HT-29 (cell line): ENCODE measurements around the gene PTAR1. TPM values are rescaled to one million over a fixed set of nuclear protein-coding genes. Genes with fewer than 3 reads are reported as not detected.
"Not testable (repeated sequence)": the region's sequence is repeated elsewhere in the genome, so short reads cannot be mapped to it uniquely, and the experiment has no call there.

ENCODE experiments used
- DNase-seq: peaks from one replicate; pipeline ENCODE4 v3.0.0-alpha.2; 2015; ENCODE audit warnings: low spot score
- total RNA-seq: library from RNA; depleted of rRNA; stranded (reverse); fragments of >200 nt; shearing (Covaris generic); gene quantifications from 2 replicates; pipeline ENCODE4 v1.2.3, GENCODE V29; 2014; rRNA removed

Gene PTAR1
- 19.5 and 32.2 TPM in 2 replicates for total RNA-seq

GRCh38 chr9:69759421-69760277 is at the start of gene PTAR1:
Gene PTAR1 (minus strand): TSS chr9:69760011. CDS start chr9:69759938, 73 bp downstream.
- DNase-seq, result peak; percentile 92

GRCh38 chr9:69809304-69809863 is 49.6 kb upstream of the PTAR1 start:
- no peak for DNase-seq

- DNase-seq, result peak; percentile 59
These were observed 46.8 kb upstream of the PTAR1 start for GRCh38 chr9:69806627-69807026.

GRCh38 chr9:69805962-69806515 is 46.2 kb upstream of the PTAR1 start:
- DNase-seq, result no peak

DNA sequence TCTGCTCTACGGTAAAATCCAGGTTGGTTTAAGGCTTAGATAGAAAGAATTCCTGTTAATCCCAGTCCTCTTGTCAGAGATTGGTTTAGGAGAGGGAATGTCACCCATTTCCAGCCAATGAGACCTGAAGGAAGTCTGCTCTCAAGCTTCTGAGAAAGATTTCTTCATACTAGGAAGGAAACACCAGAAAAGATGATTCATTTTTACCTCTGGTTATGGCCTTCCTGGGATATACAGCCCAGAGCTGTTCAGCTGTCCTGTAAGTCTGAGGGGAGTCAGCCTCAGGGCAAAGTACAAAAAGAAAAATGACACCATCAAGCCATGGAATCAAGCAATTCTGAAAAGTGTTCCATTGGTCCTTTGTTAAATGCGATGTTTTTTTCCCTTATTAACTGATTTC is 42.2 kb upstream of the PTAR1 start:
- peak; percentile 34 for DNase-seq

- not testable (repeated sequence) for DNase-seq
These were observed 40.2 kb upstream of the PTAR1 start for GRCh38 chr9:69800027-69800426.

DNA sequence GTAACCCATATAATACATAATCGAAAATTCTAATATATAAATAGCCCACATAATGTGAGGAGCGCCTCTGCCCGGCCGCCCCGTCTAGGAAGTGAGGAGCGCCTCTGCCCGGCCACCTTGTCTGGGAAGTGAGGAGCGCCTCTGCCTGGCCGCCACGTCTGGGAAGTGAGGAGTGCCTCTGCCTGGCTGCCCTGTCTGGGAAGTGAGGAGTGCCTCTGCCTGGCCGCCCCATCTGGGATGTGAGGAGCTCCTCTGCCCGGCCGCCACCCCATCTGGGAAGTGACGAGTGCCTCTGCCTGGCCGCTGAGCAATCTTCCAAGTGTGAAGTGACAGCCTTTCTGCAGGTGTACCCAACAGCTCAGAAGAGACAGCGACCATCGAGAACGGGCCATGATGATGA is 39.7 kb upstream of the PTAR1 start:
- not testable (repeated sequence) for DNase-seq

DNA sequence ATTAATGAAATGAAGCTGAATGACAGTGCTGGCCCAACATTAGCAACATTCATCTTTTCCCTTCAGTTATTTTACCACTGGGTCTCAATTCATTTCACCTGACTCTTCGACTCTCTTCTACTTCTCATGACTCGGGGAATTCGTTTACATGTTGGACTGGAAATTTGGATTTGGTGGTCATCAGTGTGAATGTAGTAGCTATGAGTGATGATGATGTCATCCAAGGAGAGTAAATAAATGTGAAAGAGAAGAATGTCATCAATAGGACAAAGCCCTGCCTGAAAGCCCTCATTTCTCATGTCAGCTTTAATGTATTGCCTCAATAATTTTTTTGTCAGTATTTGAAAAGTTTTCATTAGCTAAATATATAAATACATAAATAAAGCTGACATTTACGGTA is 38.9 kb upstream of the PTAR1 start:
- no peak for DNase-seq

GRCh38 chr9:69797675-69798074 is 37.9 kb upstream of the PTAR1 start:
- DNase-seq, result no peak

GRCh38 chr9:69794356-69794755 is 34.5 kb upstream of the PTAR1 start:
- no peak for DNase-seq

- peak; percentile 39 for DNase-seq
These were observed 25.9 kb upstream of the PTAR1 start for GRCh38 chr9:69785757-69786156.

GRCh38 chr9:69773258-69773657 is 13.4 kb upstream of the PTAR1 start:
- DNase-seq, result no peak

- DNase-seq, result no peak
These were observed 12.1 kb upstream of the PTAR1 start for GRCh38 chr9:69771775-69772418.

- no peak for DNase-seq
These were observed 8.9 kb upstream of the PTAR1 start for GRCh38 chr9:69768716-69769115.

DNA sequence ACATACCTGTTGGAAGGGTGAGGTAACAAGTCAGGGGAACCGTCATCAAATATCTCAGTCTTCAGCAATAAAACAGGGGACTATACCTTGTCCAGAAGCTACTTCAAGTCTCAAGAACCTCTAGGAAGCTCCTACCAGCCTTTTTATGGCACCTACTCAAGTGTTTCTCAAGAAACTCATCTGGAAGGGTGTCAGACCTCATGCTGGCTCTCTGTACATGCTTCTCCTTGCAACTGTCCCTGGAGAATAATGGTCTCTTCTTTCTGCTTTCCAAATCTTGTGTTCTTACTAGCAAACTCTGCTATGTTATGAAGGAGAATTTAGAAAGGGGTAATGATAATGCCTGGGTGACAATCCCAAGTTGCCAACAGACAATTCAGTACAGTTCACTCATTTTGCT is 8.3 kb upstream of the PTAR1 start:
- DNase-seq, result no peak

DNA sequence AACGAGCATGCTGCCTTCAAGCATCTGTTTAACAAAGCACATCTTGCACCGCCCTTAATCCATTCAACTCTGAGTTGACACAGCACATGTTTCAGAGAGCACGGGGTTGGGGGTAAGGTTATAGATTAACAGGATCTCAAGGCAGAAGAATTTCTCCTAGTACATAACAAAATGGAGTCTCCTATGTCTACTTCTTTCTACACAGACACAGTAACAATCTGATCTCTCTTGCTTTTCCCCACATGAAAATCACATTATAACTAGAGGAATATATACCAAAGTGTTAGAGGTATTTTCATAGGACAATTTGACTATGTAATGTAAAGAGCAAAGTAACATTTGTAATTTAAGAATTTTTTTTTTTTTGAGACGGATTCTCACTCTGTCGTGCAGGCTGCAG is 4.1 kb upstream of the PTAR1 start:
- DNase-seq, result not testable (repeated sequence)

- no peak for DNase-seq
These were observed 2.7 kb upstream of the PTAR1 start for GRCh38 chr9:69762527-69762926.

GRCh38 chr9:69760278-69760610 is 433 bp upstream of the PTAR1 start:
- DNase-seq, result no peak

DNA sequence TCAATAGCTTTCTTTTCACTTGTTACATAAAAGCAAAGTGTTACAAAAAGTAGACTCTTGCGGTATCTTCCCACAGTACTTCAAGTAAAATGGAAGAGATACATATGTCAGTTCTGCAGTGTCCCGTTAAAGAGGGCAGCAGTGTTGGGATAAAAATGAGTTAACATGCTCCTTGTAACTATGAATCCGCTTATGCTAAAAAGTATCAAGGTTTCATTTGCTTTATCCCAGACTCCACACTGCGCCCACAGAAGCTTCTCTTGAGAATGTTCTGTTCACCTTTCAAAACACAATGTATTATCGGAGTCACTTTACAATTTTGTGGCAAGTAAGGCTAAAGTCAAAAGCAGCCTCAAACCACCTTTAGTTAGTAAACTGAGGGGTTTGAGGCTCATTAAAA is 790 bp downstream of the PTAR1 start:
- peak; percentile 51 for DNase-seq

DNA sequence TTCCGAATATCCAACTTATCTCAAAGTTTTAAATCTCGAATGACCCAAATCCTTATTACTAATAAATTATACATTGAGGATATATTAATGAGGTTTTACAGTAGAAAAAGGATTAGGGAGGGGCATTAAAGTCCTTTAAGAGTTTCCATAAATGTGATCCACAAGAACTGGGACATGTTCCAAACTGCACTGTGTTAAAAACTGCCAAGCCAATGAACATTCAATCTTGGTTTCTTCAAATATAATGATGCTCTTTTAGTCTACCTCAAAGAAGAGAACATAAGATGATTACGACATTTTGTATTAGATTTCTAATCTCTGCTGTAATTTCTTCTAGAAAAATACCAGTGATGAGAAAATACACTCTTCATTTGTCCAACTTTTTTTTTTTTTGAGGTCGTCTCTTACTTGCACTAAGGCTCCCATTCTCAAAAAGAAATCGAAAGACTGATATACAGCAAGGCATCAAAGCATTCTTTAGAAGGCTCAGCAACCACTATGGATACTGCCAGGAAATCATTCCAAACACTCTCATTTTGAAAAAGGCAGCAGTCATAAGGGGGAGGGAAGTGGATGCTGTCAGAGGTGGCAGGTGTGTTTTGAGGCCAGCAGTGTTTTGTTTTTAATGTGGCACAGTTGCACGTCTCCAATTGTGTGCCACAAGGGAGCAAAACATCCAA is 1.7 kb downstream of the PTAR1 start:
- DNase-seq, result peak; percentile 4

DNA sequence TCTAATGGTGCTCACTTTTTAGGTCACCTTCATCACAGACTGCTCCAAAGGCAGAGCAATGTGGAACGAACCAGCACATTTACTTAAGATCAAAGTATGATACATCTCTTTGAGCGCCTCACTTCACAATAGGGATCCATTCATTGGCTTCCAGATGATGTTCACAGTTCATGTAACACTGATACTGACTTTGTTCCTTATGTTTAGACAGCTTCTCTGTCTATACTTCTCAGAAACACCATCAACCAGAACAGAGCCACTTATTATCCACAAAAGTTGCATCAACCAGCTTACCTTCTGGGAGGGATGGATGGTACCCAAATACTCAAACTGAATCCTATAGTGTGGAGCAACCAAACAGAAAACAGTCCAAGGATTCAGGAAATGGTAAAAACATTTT is 4.6 kb downstream of the PTAR1 start:
- DNase-seq, result no peak

GRCh38 chr9:69753830-69754229 is 6.0 kb downstream of the PTAR1 start:
- DNase-seq, result no peak
